Neural cell (in vitro differentiated cells): Measurements from ENCODE around the gene SLC20A1. TPM values are rescaled to one million over a fixed set of nuclear protein-coding genes. Genes with fewer than 3 reads are reported as not detected.

Experiments
- H2AFZ ChIP-seq: fragments of 200-600, 300-800 bp; sonication (generic), shearing (Covaris generic); 2 replicates; pipeline ENCODE4 v1.6.0; 2014; ENCODE audit warnings: low read depth, mild to moderate bottlenecking, antibody characterized with exemption, low read length, moderate library complexity
- H3F3A ChIP-seq: fragments of 200-600 bp; shearing (Covaris generic); 2 replicates; pipeline ENCODE4 v1.6.1; 2016; ENCODE audit warnings: mild to moderate bottlenecking, moderate library complexity, mixed read lengths, antibody characterized with exemption, low read length; ENCODE audit not compliant: insufficient read depth, poor library complexity, severe bottlenecking
- H3K27ac ChIP-seq: fragments of 200-600, 300-800 bp; sonication (generic), shearing (Covaris generic); 2 replicates; pipeline ENCODE4 v1.5.1; 2014; ENCODE audit warnings: mild to moderate bottlenecking, low read length, moderate library complexity
- H3K27me3 ChIP-seq: fragments of 300-800, 200-600 bp; sonication (generic), shearing (Covaris generic); 2 replicates; pipeline ENCODE4 v1.6.0; 2014; ENCODE audit warnings: mild to moderate bottlenecking, low read depth, low read length, moderate library complexity; ENCODE audit not compliant: insufficient read depth
- H3K36me3 ChIP-seq: fragments of 300-800, 200-600 bp; sonication (generic), shearing (Covaris generic); 2 replicates; pipeline ENCODE4 v1.5.1; 2014; ENCODE audit warnings: mild to moderate bottlenecking, antibody characterized with exemption, low read length, moderate library complexity; ENCODE audit not compliant: insufficient read depth
- H3K4me2 ChIP-seq: fragments of 300-800, 200-600 bp; sonication (generic), shearing (Covaris generic); 2 replicates; pipeline ENCODE4 v1.6.0; 2014; ENCODE audit warnings: mild to moderate bottlenecking, low read length
- H3K4me3 ChIP-seq: fragments of 300-800, 200-600 bp; sonication (generic), shearing (Covaris generic); 2 replicates; pipeline ENCODE4 v1.5.1; 2014; ENCODE audit warnings: mild to moderate bottlenecking, low read length, moderate library complexity
- H3K79me2 ChIP-seq: fragments of 200-600 bp; shearing (Covaris generic); replicated peaks from 2 replicates; pipeline ENCODE4 v1.6.0; 2014; ENCODE audit warnings: mild to moderate bottlenecking, low read length, moderate library complexity; ENCODE audit not compliant: insufficient read depth
- H3K9ac ChIP-seq: fragments of 300-800, 200-600 bp; sonication (generic), shearing (Covaris generic); 2 replicates; pipeline ENCODE4 v1.6.1; 2016; ENCODE audit warnings: mild to moderate bottlenecking, low read length, mixed read lengths
- H3K9me2 ChIP-seq: fragments of 200-600 bp; shearing (Covaris generic); 2 replicates; pipeline ENCODE4 v1.6.1; 2016; ENCODE audit warnings: mild to moderate bottlenecking, low read length, mixed read lengths; ENCODE audit not compliant: insufficient read depth
- H3K9me3 ChIP-seq: fragments of 200-600, 300-800 bp; sonication (generic), shearing (Covaris generic); 2 replicates; pipeline ENCODE4 v1.6.1; 2016; ENCODE audit warnings: mild to moderate bottlenecking, mixed run types, low read length, moderate library complexity, mixed read lengths
- H4K20me1 ChIP-seq: fragments of 200-600 bp; shearing (Covaris generic); 2 replicates; pipeline ENCODE4 v1.6.1; 2016; ENCODE audit warnings: mild to moderate bottlenecking, mixed run types; ENCODE audit not compliant: insufficient read depth
- CTCF ChIP-seq: fragments of 450-650 bp; IDR thresholded peaks from 2 replicates; pipeline ENCODE4 v1.5.1; 2014; ENCODE audit warnings: antibody characterized with exemption, mild to moderate bottlenecking, moderate library complexity; ENCODE audit not compliant: poor library complexity, severe bottlenecking
- EP300 ChIP-seq: fragments of 450-650 bp; conservative IDR thresholded peaks from 2 replicates; pipeline ENCODE4 v1.6.1; 2014; ENCODE audit warnings: antibody characterized with exemption, mild to moderate bottlenecking, moderate library complexity; ENCODE audit not compliant: poor library complexity, severe bottlenecking
- EZH2 ChIP-seq: fragments of 200-600, 300-800 bp; shearing (Covaris generic), sonication (generic); IDR thresholded peaks from 2 replicates; pipeline ENCODE4 v1.6.1; 2014; ENCODE audit warnings: antibody characterized with exemption, low read length, borderline replicate concordance, mild to moderate bottlenecking; ENCODE audit not compliant: insufficient read depth, poor library complexity, severe bottlenecking
- MXI1 ChIP-seq: fragments of 450-650 bp; conservative IDR thresholded peaks from 2 replicates; pipeline ENCODE4 v1.6.1; 2014; ENCODE audit warnings: antibody characterized with exemption, mild to moderate bottlenecking; ENCODE audit not compliant: poor library complexity, severe bottlenecking
- POLR2AphosphoS5 ChIP-seq: IDR thresholded peaks from 2 replicates; pipeline ENCODE4 v1.6.1; 2012
- RAD21 ChIP-seq: fragments of 450-650 bp; conservative IDR thresholded peaks from 2 replicates; pipeline ENCODE4 v1.6.1; 2014; ENCODE audit warnings: antibody characterized with exemption, mild to moderate bottlenecking, moderate library complexity
- REST ChIP-seq: IDR thresholded peaks from 2 replicates; pipeline ENCODE4 v1.6.1; 2012; ENCODE audit warnings: borderline replicate concordance
- SMC3 ChIP-seq: fragments of 450-650 bp; conservative IDR thresholded peaks from 2 replicates; pipeline ENCODE4 v1.6.1; 2014; ENCODE audit warnings: antibody characterized with exemption, mild to moderate bottlenecking, moderate library complexity; ENCODE audit not compliant: poor library complexity
- TAF1 ChIP-seq: IDR thresholded peaks from 2 replicates; pipeline ENCODE4 v1.6.1; 2012; ENCODE audit warnings: low read depth
- polyA minus RNA-seq: library from RNA; depleted of rRNA, polyadenylated mRNA; stranded (reverse); fragments of >200 nt; gene quantifications from 2 replicates; pipeline ENCODE4 v1.2.3, GENCODE V29; 2014
- polyA plus RNA-seq: library from polyadenylated mRNA; depleted of rRNA; stranded (reverse); fragments of >200 nt; gene quantifications from 2 replicates; pipeline ENCODE4 v1.2.3, GENCODE V29; 2014

The SLC20A1 gene
- polyA plus RNA-seq = 61.4 and 66.3 TPM in 2 replicates
- polyA minus RNA-seq = 53.1 and 68.2 TPM in 2 replicates

GRCh38 chr2:112645310-112646101 lies at the start of gene SLC20A1:
TSS of gene SLC20A1 (plus strand) at chr2:112645939. CDS start at chr2:112646829, 890 bp downstream.
- no peak for TF ChIP-seq EZH2
- no peak for TF ChIP-seq SMC3
- TF ChIP-seq CTCF = peak; percentile 70
- peak; percentile 95 for TF ChIP-seq MXI1
- peak; percentile 62 for TF ChIP-seq TAF1
- peak; percentile 93 for TF ChIP-seq POLR2AphosphoS5
- no peak for TF ChIP-seq REST
- TF ChIP-seq RAD21 = peak; percentile 47
- peak; percentile 19 for TF ChIP-seq EP300
- no peaks in the 10 kb centered on the region for H3K9me3 ChIP-seq
- peak within 1 kb of the TSS; percentile 91 for H3K9ac ChIP-seq
- H3K4me3 ChIP-seq = peak within 1 kb of the TSS; percentile 93
- no peaks in the 10 kb centered on the region for H3F3A ChIP-seq
- H3K9me2 ChIP-seq = no peaks in the 10 kb centered on the region
- peaks cover 33% of the 10 kb centered on the region for H3K79me2 ChIP-seq
- peak within 1 kb of the TSS; percentile 95 for H3K4me2 ChIP-seq
- H2AFZ ChIP-seq = peak within 1 kb of the TSS; percentile 51
- H3K36me3 ChIP-seq = peaks cover 7% of the 10 kb centered on the region
- H4K20me1 ChIP-seq = no peaks in the 10 kb centered on the region
- peak within 1 kb of the TSS; percentile 92 for H3K27ac ChIP-seq
- no peaks in the 10 kb centered on the region for H3K27me3 ChIP-seq

DNA sequence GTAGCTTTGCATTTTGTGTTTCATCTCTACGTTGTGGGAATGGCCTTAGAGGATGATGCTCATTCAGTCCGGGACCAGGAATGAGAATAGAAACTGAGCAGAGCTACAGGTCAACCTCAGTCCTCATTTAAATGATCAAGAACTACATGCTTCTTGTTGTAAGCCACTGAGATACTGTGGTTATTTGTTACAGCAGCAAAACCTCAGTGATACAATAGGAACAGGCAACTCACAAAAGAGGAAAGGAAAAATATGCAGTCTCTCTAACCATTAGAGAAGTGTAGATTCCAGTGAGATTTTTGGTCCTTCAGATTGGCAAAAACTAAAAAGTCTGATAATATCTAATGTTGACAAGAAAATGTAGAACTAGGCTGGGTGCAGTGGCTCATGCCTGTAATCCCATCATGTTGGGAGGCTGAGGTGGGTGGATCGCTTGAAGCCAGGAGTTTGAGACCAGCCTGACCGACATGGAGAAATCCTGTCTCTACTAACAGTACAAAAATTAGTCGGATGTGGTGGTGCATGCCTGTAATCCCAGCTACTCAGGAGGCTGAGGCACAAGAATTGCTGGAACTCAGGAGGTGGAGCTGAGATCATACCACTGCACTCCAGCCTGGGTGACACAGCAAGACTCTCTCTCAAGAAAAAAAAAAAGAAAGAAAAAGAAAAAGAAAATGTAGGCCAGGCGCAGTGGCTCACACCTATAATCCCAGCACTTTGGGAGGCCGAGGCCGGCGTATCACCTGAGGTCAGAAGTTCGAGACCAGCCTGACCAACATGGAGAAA lies 48.0 kb upstream of the SLC20A1 start:
- Histone ChIP-seq H3K9ac (no peak overlapping the region), H2AFZ (no peak overlapping the region), H3F3A (no peaks in the 10 kb centered on the region), H4K20me1 (no peaks in the 10 kb centered on the region), H3K36me3 (no peaks in the 10 kb centered on the region), H3K4me2 (no peak overlapping the region), H3K4me3 (no peak overlapping the region), H3K79me2 (no peaks in the 10 kb centered on the region), H3K27me3 (no peaks in the 10 kb centered on the region), H3K27ac (no peak overlapping the region), H3K9me2 (no peaks in the 10 kb centered on the region), H3K9me3 (no peaks in the 10 kb centered on the region)
- no peak for TF ChIP-seq MXI1
- no peak for TF ChIP-seq TAF1
- no peak for TF ChIP-seq CTCF
- no peak for TF ChIP-seq SMC3
- TF ChIP-seq REST = no peak
- no peak for TF ChIP-seq POLR2AphosphoS5
- no peak for TF ChIP-seq EP300
